HG03442 (cell line): ENCODE measurements around the gene RNF31.
A peak's percentile ranks its signal among the peaks of the same experiment; 100 is the strongest.
"Not testable (repeated sequence)": the region's sequence is repeated elsewhere in the genome, so short reads cannot be mapped to it uniquely, and the experiment has no call there.

Experiments
- ATAC-seq: cut with Tn5 transposase; IDR thresholded peaks from one replicate; pipeline ENCODE4 v1.9.1; 2021; ENCODE audit warnings: mild to moderate bottlenecking, moderate library complexity; ENCODE audit not compliant: unreplicated experiment

Gene RNF31

GRCh38 chr14:24146978-24147760 is at the start of gene RNF31:
TSS of gene RNF31 (plus strand) at chr14:24147498. CDS start at chr14:24147699, 201 bp downstream.
- ATAC-seq, result peak; percentile 86

- ATAC-seq, result no peak
Observed at GRCh38 chr14:24098229-24098926, 48.9 kb upstream of the RNF31 start.

- ATAC-seq, result no peak
Observed at GRCh38 chr14:24098927-24099813, 48.1 kb upstream of the RNF31 start.

- ATAC-seq, result no peak
Observed at GRCh38 chr14:24100197-24100981, 46.9 kb upstream of the RNF31 start.

- no peak for ATAC-seq
Observed at GRCh38 chr14:24100982-24101494, 46.3 kb upstream of the RNF31 start.

GRCh38 chr14:24102357-24103048 is 44.8 kb upstream of the RNF31 start:
- ATAC-seq, result no peak

- no peak for ATAC-seq
Observed at GRCh38 chr14:24103451-24103850, 43.8 kb upstream of the RNF31 start.

- ATAC-seq, result not testable (repeated sequence)
Observed at GRCh38 chr14:24105609-24106239, 41.6 kb upstream of the RNF31 start.

- no peak for ATAC-seq
Observed at GRCh38 chr14:24106672-24107271, 40.5 kb upstream of the RNF31 start.

- ATAC-seq, result no peak
Observed at GRCh38 chr14:24108336-24108874, 38.9 kb upstream of the RNF31 start.

- ATAC-seq, result no peak
Observed at GRCh38 chr14:24110060-24110459, 37.2 kb upstream of the RNF31 start.

GRCh38 chr14:24110523-24110922 is 36.8 kb upstream of the RNF31 start:
- no peak for ATAC-seq

- ATAC-seq, result no peak
Observed at GRCh38 chr14:24113379-24113800, 33.9 kb upstream of the RNF31 start.

GRCh38 chr14:24113801-24114531 is 33.3 kb upstream of the RNF31 start:
- peak; percentile 25 for ATAC-seq

- peak; percentile 82 for ATAC-seq
Observed at GRCh38 chr14:24114532-24115421, 32.5 kb upstream of the RNF31 start, which contains the start of the genes DCAF11 and NRL. TSS of gene DCAF11 (plus strand) at chr14:24114777. CDS start at chr14:24115595, 818 bp downstream. TSS of gene NRL (minus strand) at chr14:24114949. CDS start at chr14:24082848, 32,101 bp downstream.

GRCh38 chr14:24115422-24116127 is 31.7 kb upstream of the RNF31 start:
- ATAC-seq, result no peak
